ENCODE measurements around the gene TBC1D9.

DNA sequence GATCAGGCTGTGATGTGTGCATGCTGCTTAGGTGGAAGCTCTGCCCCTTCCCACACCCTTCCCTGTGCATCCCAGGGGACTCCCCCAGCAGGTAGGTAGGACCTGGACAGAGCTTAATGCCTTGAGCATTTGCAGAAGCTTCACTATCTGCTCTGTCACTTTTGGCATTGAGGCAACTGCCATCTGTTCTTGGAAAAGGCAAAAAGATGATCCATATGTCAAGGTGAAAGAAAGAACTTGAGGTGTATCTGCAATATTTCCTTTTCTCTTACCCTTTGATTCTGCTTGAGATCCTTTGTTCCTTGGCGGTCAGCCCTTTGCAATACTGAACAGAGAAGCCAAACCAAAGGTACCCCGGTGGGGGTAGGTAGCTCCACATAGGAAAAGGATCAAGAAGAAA, 37.1 kb upstream of the TBC1D9 start:
- TF ChIP-seq, protein P1, sequence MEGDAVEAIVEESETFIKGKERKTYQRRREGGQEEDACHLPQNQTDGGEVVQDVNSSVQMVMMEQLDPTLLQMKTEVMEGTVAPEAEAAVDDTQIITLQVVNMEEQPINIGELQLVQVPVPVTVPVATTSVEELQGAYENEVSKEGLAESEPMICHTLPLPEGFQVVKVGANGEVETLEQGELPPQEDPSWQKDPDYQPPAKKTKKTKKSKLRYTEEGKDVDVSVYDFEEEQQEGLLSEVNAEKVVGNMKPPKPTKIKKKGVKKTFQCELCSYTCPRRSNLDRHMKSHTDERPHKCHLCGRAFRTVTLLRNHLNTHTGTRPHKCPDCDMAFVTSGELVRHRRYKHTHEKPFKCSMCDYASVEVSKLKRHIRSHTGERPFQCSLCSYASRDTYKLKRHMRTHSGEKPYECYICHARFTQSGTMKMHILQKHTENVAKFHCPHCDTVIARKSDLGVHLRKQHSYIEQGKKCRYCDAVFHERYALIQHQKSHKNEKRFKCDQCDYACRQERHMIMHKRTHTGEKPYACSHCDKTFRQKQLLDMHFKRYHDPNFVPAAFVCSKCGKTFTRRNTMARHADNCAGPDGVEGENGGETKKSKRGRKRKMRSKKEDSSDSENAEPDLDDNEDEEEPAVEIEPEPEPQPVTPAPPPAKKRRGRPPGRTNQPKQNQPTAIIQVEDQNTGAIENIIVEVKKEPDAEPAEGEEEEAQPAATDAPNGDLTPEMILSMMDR (IDR thresholded peaks at IDR 0.05) = no peak
- no peak for TF ChIP-seq POLR2A (IDR thresholded peaks at IDR 0.05)
